GM19372 (cell line): ENCODE results near the gene MTM1.

ENCODE experiments used
- ATAC-seq: cut with Tn5 transposase; IDR thresholded peaks from one replicate; pipeline ENCODE4 v1.9.1; 2021; ENCODE audit warnings: mild to moderate bottlenecking, low read depth, moderate library complexity; ENCODE audit not compliant: unreplicated experiment

MTM1 gene

GRCh38 chrX:150649096-150649870, 80.9 kb downstream of the MTM1 start:
- no peak for ATAC-seq

GRCh38 chrX:150651906-150652305, 83.5 kb downstream of the MTM1 start:
- no peak for ATAC-seq

GRCh38 chrX:150655788-150656187, 87.4 kb downstream of the MTM1 start:
- no peak for ATAC-seq

GRCh38 chrX:150663073-150663472, 94.7 kb downstream of the MTM1 start:
- no peak for ATAC-seq

GRCh38 chrX:150664290-150664689, 95.9 kb downstream of the MTM1 start:
- no peak for ATAC-seq

GRCh38 chrX:150676221-150676620, 107.8 kb downstream of the MTM1 start:
- no peak for ATAC-seq

- no peak for ATAC-seq
These were observed 112.6 kb downstream of the MTM1 start for GRCh38 chrX:150680974-150681373.

GRCh38 chrX:150683112-150683511, 114.7 kb downstream of the MTM1 start:
- no peak for ATAC-seq

- no peak for ATAC-seq
These were observed 115.2 kb downstream of the MTM1 start for GRCh38 chrX:150683536-150684146.

GRCh38 chrX:150688911-150689451, 120.6 kb downstream of the MTM1 start:
- no peak for ATAC-seq

- ATAC-seq = no peak
These were observed 121.7 kb downstream of the MTM1 start for GRCh38 chrX:150690126-150690525.

GRCh38 chrX:150692296-150692695, 123.9 kb downstream of the MTM1 start:
- ATAC-seq = no peak

- ATAC-seq = peak; percentile 38
These were observed 124.7 kb downstream of the MTM1 start, which contains the start of gene MTMR1 for GRCh38 chrX:150692831-150693724. TSS of gene MTMR1 (plus strand) at chrX:150693396. CDS start at chrX:150693531, 135 bp downstream.

- ATAC-seq = peak; percentile 74
These were observed 125.5 kb downstream of the MTM1 start for GRCh38 chrX:150693725-150694574.

- no peak for ATAC-seq
These were observed 126.5 kb downstream of the MTM1 start for GRCh38 chrX:150694738-150695410.

GRCh38 chrX:150696331-150696730, 127.9 kb downstream of the MTM1 start:
- no peak for ATAC-seq

- no peak for ATAC-seq
These were observed 128.4 kb downstream of the MTM1 start for GRCh38 chrX:150696866-150697265.

GRCh38 chrX:150697641-150698040, 129.2 kb downstream of the MTM1 start:
- no peak for ATAC-seq

GRCh38 chrX:150698981-150699380, 130.6 kb downstream of the MTM1 start:
- no peak for ATAC-seq
